ENCODE data around the gene ATAD1. TPM values are rescaled to one million over a fixed set of nuclear protein-coding genes. Genes with fewer than 3 reads are reported as not detected.

The ATAD1 gene
- total and polyA plus RNA-seq, 9 donors: 21.5 to 51.0 (median 39.1) TPM

GRCh38 chr10:87842776-87843497, 24.9 kb upstream of the ATAD1 start:
- intact Hi-C loops (cut with DNase I): no loop called here
- no peaks in the 10 kb centered on the region for H3K27me3 ChIP-seq

GRCh38 chr10:87842220-87842641, 24.2 kb upstream of the ATAD1 start:
- H3K27me3 ChIP-seq: no peaks in the 10 kb centered on the region
- H3K4me1 ChIP-seq (ENCODE audit: insufficient read depth): no peaks in the 10 kb centered on the region
- TF ChIP-seq POLR2A (IDR thresholded peaks at IDR 0.05) (no peak), CTCF (IDR thresholded peaks at IDR 0.05) (no peak), EP300 (IDR thresholded peaks at IDR 0.05) (no peak)
- H3K27ac ChIP-seq: no peak overlapping the region
- DNase-seq: no peak
- 79 to 98% (median 94%) methylated on average over 1 of the region's 1 CpG for WGBS, 3 donors
- H3K36me3 ChIP-seq: no peaks in the 10 kb centered on the region
- no peak overlapping the region for H3K4me3 ChIP-seq
- intact Hi-C loops (cut with DNase I): no loop called here
- H3K9me3 ChIP-seq: no peaks in the 10 kb centered on the region

More at GRCh38 chr10:87842776-87843497, 24.9 kb upstream of the ATAD1 start:
- TF ChIP-seq POLR2A (IDR thresholded peaks at IDR 0.05) (no peak), CTCF (IDR thresholded peaks at IDR 0.05) (no peak), EP300 (IDR thresholded peaks at IDR 0.05) (no peak)
- Histone ChIP-seq H3K4me1 (ENCODE audit: insufficient read depth) (no peaks in the 10 kb centered on the region), H3K27ac (no peak overlapping the region), H3K9me3 (no peaks in the 10 kb centered on the region), H3K36me3 (no peaks in the 10 kb centered on the region), H3K4me3 (no peak overlapping the region)
- DNase-seq: no peak

GRCh38 chr10:87841186-87841585, 23.2 kb upstream of the ATAD1 start:
- Histone ChIP-seq H3K27me3 (no peaks in the 10 kb centered on the region), H3K9me3 (no peaks in the 10 kb centered on the region), H3K36me3 (no peaks in the 10 kb centered on the region), H3K4me3 (no peak overlapping the region), H3K27ac (no peak overlapping the region), H3K4me1 (ENCODE audit: insufficient read depth) (no peaks in the 10 kb centered on the region)
- TF ChIP-seq EP300 (IDR thresholded peaks at IDR 0.05) (no peak), POLR2A (IDR thresholded peaks at IDR 0.05) (no peak), CTCF (IDR thresholded peaks at IDR 0.05) (no peak)
- 88 to 93% (median 88%) methylated on average over 3 of the region's 3 CpGs for WGBS, 3 donors
- intact Hi-C loops (cut with DNase I): no loop called here
- no peak for DNase-seq

GRCh38 chr10:87838650-87839049, 20.6 kb upstream of the ATAD1 start:
- Histone ChIP-seq H3K36me3 (no peaks in the 10 kb centered on the region), H3K27ac (no peak overlapping the region), H3K27me3 (no peaks in the 10 kb centered on the region), H3K4me1 (ENCODE audit: insufficient read depth) (no peaks in the 10 kb centered on the region), H3K4me3 (no peak overlapping the region), H3K9me3 (no peaks in the 10 kb centered on the region)
- no peak for DNase-seq
- WGBS, 3 donors: 78 to 82% (median 80%) methylated on average over 2 of the region's 2 CpGs
- intact Hi-C loops (cut with DNase I): no loop called here
- TF ChIP-seq CTCF (IDR thresholded peaks at IDR 0.05) (no peak), EP300 (IDR thresholded peaks at IDR 0.05) (no peak), POLR2A (IDR thresholded peaks at IDR 0.05) (no peak)
